Caki2 (cell line): ENCODE data around the gene LCN10. TPM values are rescaled to one million over a fixed set of nuclear protein-coding genes. Genes with fewer than 3 reads are reported as not detected.
"Not testable (repeated sequence)": the region's sequence is repeated elsewhere in the genome, so short reads cannot be mapped to it uniquely, and the experiment has no call there.

Experiments
- DNase-seq: peaks from one replicate; pipeline ENCODE4 v3.0.0-alpha.2; 2015; ENCODE audit warnings: low read depth
- in situ Hi-C: cut with HindIII; loops from 2 replicates; pipeline ENCODE4 v1.10.0; 2016; ENCODE audit warnings: low sequenced_read_pairs, low pct_unique_long_range_greater_than_20kb, mixed read lengths
- total RNA-seq: library from RNA; depleted of rRNA; stranded (reverse); fragments of >200 nt; shearing (Covaris generic); gene quantifications from 2 replicates; pipeline ENCODE4 v1.2.3, GENCODE V29; 2014; ENCODE audit warnings: low replicate concordance

Gene LCN10
- total RNA-seq, 1 experiment from 2014 or later, result not detected

GRCh38 chr9:136759001-136759400, 16.3 kb upstream of the LCN10 start:
- no peak for DNase-seq
- in situ Hi-C loops, result no loop called here

GRCh38 chr9:136757751-136758140, 15.0 kb upstream of the LCN10 start:
- in situ Hi-C loops, result no loop called here
- DNase-seq, result no peak

- in situ Hi-C loops, result no loop called here
- DNase-seq, result no peak
Measured at GRCh38 chr9:136757328-136757727, 14.6 kb upstream of the LCN10 start.

- in situ Hi-C loops, result no loop called here
- no peak for DNase-seq
Measured at GRCh38 chr9:136756836-136757235, 14.1 kb upstream of the LCN10 start.

- in situ Hi-C loops, result no loop called here
- no peak for DNase-seq
Measured at GRCh38 chr9:136756134-136756438, 13.3 kb upstream of the LCN10 start.

- DNase-seq, in situ Hi-C loops: not testable (repeated sequence)
Measured at GRCh38 chr9:136755302-136756133, 12.8 kb upstream of the LCN10 start.

GRCh38 chr9:136754626-136755301, 12.0 kb upstream of the LCN10 start:
- DNase-seq, result no peak
- in situ Hi-C loops, result no loop called here

- no peak for DNase-seq
- in situ Hi-C loops, result no loop called here
Measured at GRCh38 chr9:136754059-136754572, 11.4 kb upstream of the LCN10 start.

- DNase-seq, result no peak
- in situ Hi-C loops, result no loop called here
Measured at GRCh38 chr9:136753371-136754058, 10.8 kb upstream of the LCN10 start.

GRCh38 chr9:136751814-136752213, 9.1 kb upstream of the LCN10 start:
- in situ Hi-C loops, result no loop called here
- no peak for DNase-seq

- in situ Hi-C loops, result no loop called here
- DNase-seq, result no peak
Measured at GRCh38 chr9:136751244-136751643, 8.5 kb upstream of the LCN10 start.

GRCh38 chr9:136750526-136750925, 7.8 kb upstream of the LCN10 start:
- in situ Hi-C loops, result no loop called here
- no peak for DNase-seq

GRCh38 chr9:136748666-136749611, 6.2 kb upstream of the LCN10 start:
- no peak for DNase-seq
- in situ Hi-C loops, result no loop called here

- in situ Hi-C loops, result no loop called here
Measured at GRCh38 chr9:136748201-136748600, 5.5 kb upstream of the LCN10 start, which contains the start of gene LCN6. TSS of gene LCN6 (minus strand) at chr9:136748525. CDS start at chr9:136748483, 42 bp downstream.

GRCh38 chr9:136747161-136748060, 4.7 kb upstream of the LCN10 start:
- no peak for DNase-seq
- in situ Hi-C loops, result no loop called here

More at GRCh38 chr9:136748201-136748600, 5.5 kb upstream of the LCN10 start, which contains the start of gene LCN6:
- DNase-seq, result no peak

GRCh38 chr9:136746621-136747020, 3.9 kb upstream of the LCN10 start:
- in situ Hi-C loops, result no loop called here
- DNase-seq, result no peak

GRCh38 chr9:136746155-136746490, 3.4 kb upstream of the LCN10 start:
- no peak for DNase-seq
- in situ Hi-C loops, result no loop called here
